Spleen (tissue), 11 donors: Measurements from ENCODE around the gene NUP214. TPM values are rescaled to one million over a fixed set of nuclear protein-coding genes. Genes with fewer than 3 reads are reported as not detected.
A peak's percentile ranks its signal among the peaks of the same experiment; 100 is the strongest.

Experiments
- DNase-seq: peaks from one replicate; pipeline ENCODE4 v3.0.0-alpha.2; 2020
- H3K27ac ChIP-seq, 8 donors: fragments of 200-600 bp; sonication (generic) in 7 of 8; 1 replicate in 4 of 8; 2 replicates in 4 of 8; pipeline versions ENCODE4 v1.5.0 to v1.8.0; 2016 to 2021; ENCODE audit warnings: inconsistent platforms in 4 of 8, mild to moderate bottlenecking in 4 of 8, moderate library complexity in 1 of 8
- H3K27me3 ChIP-seq, 7 donors: fragments of 200-600 bp; sonication (generic) in 6 of 7; replicated peaks in 1 of 7; 1 replicate in 4 of 7; 2 replicates in 3 of 7; pipeline versions ENCODE4 v1.5.0 to v1.8.0; 2016 to 2021; ENCODE audit warnings: inconsistent platforms in 3 of 7, mild to moderate bottlenecking in 1 of 7
- H3K36me3 ChIP-seq, 6 donors: fragments of 200-600 bp; sonication (generic) in 5 of 6; 1 replicate in 4 of 6; 2 replicates in 2 of 6; pipeline versions ENCODE4 v1.5.0 to v1.8.0; 2016 to 2021; ENCODE audit warnings: inconsistent platforms in 2 of 6
- H3K4me1 ChIP-seq, 6 donors: fragments of 200-600 bp; sonication (generic) in 5 of 6; 1 replicate in 3 of 6; 2 replicates in 3 of 6; pipeline versions ENCODE4 v1.5.0 to v1.8.0; 2016 to 2021; ENCODE audit warnings: inconsistent platforms in 3 of 6
- H3K4me3 ChIP-seq, 8 donors: fragments of 200-600 bp; sonication (generic) in 7 of 8; 1 replicate in 4 of 8; 2 replicates in 4 of 8; pipeline versions ENCODE4 v1.5.0 to v1.8.0; 2016 to 2021; ENCODE audit warnings: inconsistent platforms in 4 of 8, mild to moderate bottlenecking in 4 of 8, moderate library complexity in 2 of 8
- H3K9me3 ChIP-seq, 8 donors: fragments of 200-600 bp; sonication (generic) in 7 of 8; 1 replicate in 4 of 8; 2 replicates in 4 of 8; pipeline versions ENCODE4 v1.5.0 to v1.8.0; 2016 to 2021; ENCODE audit warnings: inconsistent platforms in 4 of 8
- POLR2A ChIP-seq, 3 donors: fragments of 450-650 bp; IDR thresholded peaks; one replicate each; pipeline ENCODE4 v1.5.1; 2017; ENCODE audit warnings: antibody characterized with exemption in 3 of 3, mild to moderate bottlenecking in 1 of 3
- POLR2AphosphoS5 ChIP-seq, 3 donors: sonication (generic); formaldehyde crosslinking; IDR thresholded peaks; one replicate each; pipeline ENCODE4 v1.5.1; 2017; ENCODE audit warnings: antibody characterized with exemption in 3 of 3
- WGBS, 5 donors: extraction: QIAGEN DNeasy Blood & Tissue Kit in 3 of 5; methylation state at CpG; one replicate each; pipeline versions ENCODE4 v1.1.5 to v1.1.7; 2013 to 2018; 5-methylcytosine and 5-hydroxymethylcytosine counted together
- intact Hi-C: fragments of 100-400 bp; cut with DNase I; formaldehyde crosslinking; loops from one replicate; pipeline ENCODE4 v1.15.0; 2023; ENCODE audit warnings: low total_unique reads
- polyA plus RNA-seq, 3 donors: library from polyadenylated mRNA; stranded (reverse); fragments of 200-250 nt; gene quantifications; one replicate each; pipeline ENCODE4 v1.2.1, GENCODE V29; 2013
- total RNA-seq, 7 donors: library from RNA; depleted of rRNA in 3 of 7; stranded (reverse); fragments of >200 nt in 3 of 7; fragmentation: NEBNext Ultra II Directional in 4 of 7; extraction: Animal tissue kit (Norgen Biotek cat#: 25700) in 4 of 7; gene quantifications; one replicate each; pipeline versions ENCODE4 v1.1.0 to v1.2.1, GENCODE V29; 2016 to 2021
- TF ChIP-seq, protein P1 (sequence below), 11 experiments: fragments of 200-600 bp in 7 of 11; fragments of 450-650 bp in 4 of 11; sonication (generic) in 4 of 11; IDR thresholded peaks in 8 of 11; conservative IDR thresholded peaks in 3 of 11; 1 replicate in 7 of 11; 2 replicates in 4 of 11; pipeline versions ENCODE4 v1.4.0 to v1.8.0; 2016 to 2021; ENCODE audit warnings: antibody characterized with exemption in 11 of 11, inconsistent platforms in 4 of 11, mild to moderate bottlenecking in 1 of 11
- donor health status: healthy with polysubstance abuse.
- donor health status: DM: no; HTN: no; CAD: no; lungs with moderate emphysema.
- donor health status: DM: no; HTN: no; CAD: no.
- donor health status: Bipolar disorder and iron deficiency.
- donor health status: healthy.
- donor health status: DM: no; HTN: no; CAD: no.
- donor health status: DM: yes; HTN: yes; CAD: no.

The NUP214 gene
- total and polyA plus RNA-seq, 10 donors: 21.4 to 182 (median 121) TPM

DNA sequence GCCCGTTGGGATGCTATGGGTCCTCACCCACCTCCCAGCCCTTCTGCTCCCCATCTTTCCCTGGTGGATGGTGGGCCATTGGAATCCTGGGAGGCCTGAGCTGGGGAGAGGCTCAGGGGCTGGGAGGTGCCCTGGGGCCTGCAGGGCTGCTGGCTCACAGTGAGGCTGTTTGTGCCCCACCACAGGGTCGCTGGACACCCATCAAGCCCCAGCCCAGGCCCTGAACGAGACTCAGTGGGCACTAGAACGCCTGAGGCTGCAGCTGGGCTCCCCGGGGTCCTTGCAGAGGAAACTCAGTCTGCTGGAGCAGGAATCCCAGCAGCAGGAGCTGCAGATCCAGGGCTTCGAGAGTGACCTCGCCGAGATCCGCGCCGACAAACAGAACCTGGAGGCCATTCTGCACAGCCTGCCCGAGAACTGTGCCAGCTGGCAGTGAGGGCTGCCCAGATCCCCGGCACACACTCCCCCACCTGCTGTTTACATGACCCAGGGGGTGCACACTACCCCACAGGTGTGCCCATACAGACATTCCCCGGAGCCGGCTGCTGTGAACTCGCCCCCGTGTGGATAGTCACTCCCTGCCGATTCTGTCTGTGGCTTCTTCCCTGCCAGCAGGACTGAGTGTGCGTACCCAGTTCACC lies 33.9 kb upstream of the NUP214 start:
- Histone ChIP-seq H3K27me3 (peaks cover 2 to 37% (median 12%) of the 10 kb centered on the region in 7 donors), H3K36me3 (peaks cover 0 to 34% (median 0%) of the 10 kb centered on the region in 6 donors), H3K4me1 (peaks cover 6 to 52% (median 26%) of the 10 kb centered on the region in 6 donors), H3K27ac (no peak overlapping the region), H3K9me3 (no peaks in the 10 kb centered on the region), H3K4me3 (no peak overlapping the region)
- 73 to 93% (median 88%) methylated on average over 12 to 19 of the region's 19 CpGs for WGBS, 5 donors
- no peak for TF ChIP-seq POLR2AphosphoS5 (IDR thresholded peaks at IDR 0.05)
- no peak for TF ChIP-seq POLR2A (IDR thresholded peaks at IDR 0.05)
- TF ChIP-seq, protein P1, sequence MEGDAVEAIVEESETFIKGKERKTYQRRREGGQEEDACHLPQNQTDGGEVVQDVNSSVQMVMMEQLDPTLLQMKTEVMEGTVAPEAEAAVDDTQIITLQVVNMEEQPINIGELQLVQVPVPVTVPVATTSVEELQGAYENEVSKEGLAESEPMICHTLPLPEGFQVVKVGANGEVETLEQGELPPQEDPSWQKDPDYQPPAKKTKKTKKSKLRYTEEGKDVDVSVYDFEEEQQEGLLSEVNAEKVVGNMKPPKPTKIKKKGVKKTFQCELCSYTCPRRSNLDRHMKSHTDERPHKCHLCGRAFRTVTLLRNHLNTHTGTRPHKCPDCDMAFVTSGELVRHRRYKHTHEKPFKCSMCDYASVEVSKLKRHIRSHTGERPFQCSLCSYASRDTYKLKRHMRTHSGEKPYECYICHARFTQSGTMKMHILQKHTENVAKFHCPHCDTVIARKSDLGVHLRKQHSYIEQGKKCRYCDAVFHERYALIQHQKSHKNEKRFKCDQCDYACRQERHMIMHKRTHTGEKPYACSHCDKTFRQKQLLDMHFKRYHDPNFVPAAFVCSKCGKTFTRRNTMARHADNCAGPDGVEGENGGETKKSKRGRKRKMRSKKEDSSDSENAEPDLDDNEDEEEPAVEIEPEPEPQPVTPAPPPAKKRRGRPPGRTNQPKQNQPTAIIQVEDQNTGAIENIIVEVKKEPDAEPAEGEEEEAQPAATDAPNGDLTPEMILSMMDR (IDR thresholded peaks at IDR 0.05 in 8 of 11, conservative IDR thresholded peaks at IDR 0.05 in 3 of 11): no peak
- intact Hi-C loops: no loop called here
- DNase-seq: no peak

DNA sequence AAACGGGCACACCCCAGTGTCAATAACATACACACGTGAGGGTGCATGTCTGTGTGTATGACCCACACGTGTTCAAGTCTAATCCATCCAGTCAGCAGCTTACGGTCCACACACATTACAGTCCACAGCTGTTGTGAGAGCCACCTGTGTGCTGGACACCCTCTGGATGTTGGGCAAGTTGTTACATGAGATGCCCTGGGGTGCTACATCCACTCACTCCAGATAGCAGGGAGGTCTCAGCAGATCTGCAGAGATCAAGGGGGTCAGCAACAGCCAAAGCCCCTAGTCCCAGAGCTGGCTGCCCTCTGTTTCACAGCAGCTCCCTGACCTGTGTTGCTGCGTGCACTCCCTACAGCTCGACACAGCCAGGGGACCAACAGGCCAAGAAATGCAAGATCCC lies 33.4 kb upstream of the NUP214 start:
- no peak for DNase-seq
- no peak overlapping the region for H3K27ac ChIP-seq
- no peak overlapping the region for H3K4me3 ChIP-seq
- peaks cover 0 to 29% (median 0%) of the 10 kb centered on the region in 6 donors for H3K36me3 ChIP-seq
- WGBS, 5 donors: 77 to 96% (median 87%) methylated on average over 5 to 6 of the region's 6 CpGs
- H3K9me3 ChIP-seq: no peaks in the 10 kb centered on the region
- intact Hi-C loops: no loop called here
- peaks cover 6 to 53% (median 27%) of the 10 kb centered on the region in 6 donors for H3K4me1 ChIP-seq
- peaks cover 4 to 42% (median 18%) of the 10 kb centered on the region in 7 donors for H3K27me3 ChIP-seq
- no peak for TF ChIP-seq POLR2AphosphoS5 (IDR thresholded peaks at IDR 0.05)
- TF ChIP-seq, protein P1 (IDR thresholded peaks at IDR 0.05 in 8 of 11, conservative IDR thresholded peaks at IDR 0.05 in 3 of 11): no peak
- TF ChIP-seq POLR2A (IDR thresholded peaks at IDR 0.05): no peak

DNA sequence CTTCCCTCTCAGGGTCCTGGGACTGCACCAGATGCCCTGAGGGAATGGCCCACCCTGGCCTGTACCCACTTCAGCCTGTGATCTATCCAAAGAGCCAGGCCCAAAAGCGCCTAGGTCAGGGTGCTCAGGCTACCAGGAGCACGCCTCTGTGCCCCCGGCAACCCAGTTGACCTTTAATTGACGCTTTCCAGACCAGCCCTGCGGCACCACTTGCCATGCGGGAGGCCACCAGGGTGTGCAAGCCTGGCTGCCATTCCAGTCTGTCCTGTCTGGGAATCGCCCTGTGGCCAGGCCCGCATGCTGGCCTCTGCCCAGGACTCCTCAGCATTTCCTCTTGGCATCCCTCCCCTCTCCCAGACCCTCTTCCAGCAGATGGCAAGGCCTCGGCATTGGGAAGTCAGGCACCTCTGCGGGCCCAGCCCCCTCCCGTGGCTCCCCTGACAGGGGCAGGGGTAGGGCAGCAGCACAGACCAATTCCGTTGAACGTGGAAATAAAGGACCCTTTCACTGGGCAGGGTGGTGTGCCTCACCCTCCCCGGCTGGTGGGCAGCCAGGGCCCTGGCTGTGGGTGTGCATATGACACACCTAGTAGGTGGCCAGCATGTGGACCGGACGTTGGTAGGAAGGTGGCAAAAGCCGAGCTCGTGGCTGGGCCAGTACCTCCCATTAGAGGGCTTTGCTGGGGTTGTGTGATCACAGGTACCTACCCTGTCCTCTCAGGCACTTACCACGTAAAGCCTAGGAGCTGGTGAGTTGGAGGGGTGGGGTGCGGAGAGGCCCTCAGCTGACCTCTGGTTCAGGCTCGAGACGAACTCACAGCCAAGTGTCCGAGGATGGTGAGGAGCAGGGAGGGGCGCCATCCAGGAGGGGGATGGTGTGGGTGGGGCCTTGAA lies 32.6 kb upstream of the NUP214 start:
- 73 to 84% (median 80%) methylated on average over 19 to 24 of the region's 24 CpGs for WGBS, 5 donors
- intact Hi-C loops: no loop called here
- DNase-seq: no peak
- Histone ChIP-seq H3K9me3 (no peaks in the 10 kb centered on the region), H3K4me1 (peaks cover 6 to 54% (median 27%) of the 10 kb centered on the region in 6 donors), H3K27ac (no peak overlapping the region), H3K27me3 (peaks cover 4 to 50% (median 20%) of the 10 kb centered on the region in 7 donors), H3K4me3 (no peak overlapping the region), H3K36me3 (peaks cover 0 to 22% (median 0%) of the 10 kb centered on the region in 6 donors)
- TF ChIP-seq POLR2A (IDR thresholded peaks at IDR 0.05) (no peak), POLR2AphosphoS5 (IDR thresholded peaks at IDR 0.05) (peak in 2 of 3 donors; percentile 13 to 16)
- TF ChIP-seq, protein P1 (IDR thresholded peaks at IDR 0.05 in 8 of 11, conservative IDR thresholded peaks at IDR 0.05 in 3 of 11): no peak

GRCh38 chr9:131094015-131094414 lies 31.4 kb upstream of the NUP214 start:
- 82 to 87% (median 86%) methylated on average over 5 of the region's 5 CpGs for WGBS, 5 donors
- no peak overlapping the region for H3K27ac ChIP-seq
- TF ChIP-seq POLR2A (IDR thresholded peaks at IDR 0.05): no peak
- TF ChIP-seq, protein P1 (IDR thresholded peaks at IDR 0.05 in 8 of 11, conservative IDR thresholded peaks at IDR 0.05 in 3 of 11): no peak
- TF ChIP-seq POLR2AphosphoS5 (IDR thresholded peaks at IDR 0.05): no peak

More at GRCh38 chr9:131094015-131094414, 31.4 kb upstream of the NUP214 start:
- H3K4me1 ChIP-seq: peaks cover 6 to 66% (median 31%) of the 10 kb centered on the region in 6 donors
- H3K27me3 ChIP-seq: peaks cover 4 to 59% (median 20%) of the 10 kb centered on the region in 7 donors
- no peak for DNase-seq
- intact Hi-C loops: no loop called here
- H3K4me3 ChIP-seq: no peak overlapping the region
- H3K9me3 ChIP-seq: no peaks in the 10 kb centered on the region
- peaks cover 0 to 25% (median 0%) of the 10 kb centered on the region in 6 donors for H3K36me3 ChIP-seq
